HG03108 (cell line): ENCODE data around the gene SEC31B.

Experiments
- ATAC-seq: cut with Tn5 transposase; IDR thresholded peaks from one replicate; pipeline ENCODE4 v1.9.1; 2021; ENCODE audit warnings: moderate library complexity; ENCODE audit not compliant: unreplicated experiment

SEC31B gene

DNA sequence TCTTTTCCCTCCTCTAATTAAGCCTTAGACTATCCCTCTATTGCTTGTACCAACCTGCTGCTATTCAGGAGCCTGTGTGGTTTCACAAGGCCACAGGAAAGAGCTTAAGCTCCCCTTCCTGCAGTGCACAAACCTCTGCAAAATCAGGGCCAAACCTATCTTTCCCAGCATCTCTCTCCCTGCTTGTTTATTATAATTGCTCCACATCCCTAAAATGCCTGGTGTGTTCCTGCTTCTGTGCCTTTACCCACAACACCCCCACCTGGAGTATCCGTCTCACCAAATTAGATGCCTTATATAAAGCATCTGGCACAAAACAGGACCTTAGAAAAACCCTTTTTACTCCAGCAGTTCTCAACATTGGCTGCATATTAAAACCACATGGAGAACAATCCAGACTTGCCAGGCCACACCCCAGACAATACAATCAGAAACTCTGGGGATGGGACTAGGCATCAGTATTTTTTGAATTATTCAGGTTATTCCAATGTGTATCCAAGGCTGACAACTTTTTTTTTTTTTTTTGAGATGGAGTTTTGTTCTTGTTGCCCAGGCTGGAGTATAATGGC lies 16.7 kb downstream of the SEC31B start:
- ATAC-seq: no peak

DNA sequence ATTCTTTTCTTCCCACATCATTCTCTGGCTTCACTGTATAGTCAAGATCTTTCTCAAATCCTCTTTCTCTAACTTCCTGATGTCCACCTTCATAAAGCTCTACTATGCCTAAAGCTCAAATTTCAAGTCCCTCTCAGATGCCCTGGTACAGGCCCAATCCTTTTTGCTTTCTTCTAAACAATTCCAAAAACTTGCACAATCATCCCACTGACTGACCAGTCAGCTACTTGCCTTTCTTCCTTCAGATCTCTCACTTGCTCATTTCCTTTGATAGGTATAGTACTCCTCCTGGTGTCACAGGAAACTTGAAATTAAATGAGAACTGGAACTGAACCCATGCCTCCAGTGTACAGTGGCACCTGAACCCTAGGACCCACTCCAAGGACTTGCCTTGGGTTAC lies 18.2 kb downstream of the SEC31B start:
- ATAC-seq: no peak

DNA sequence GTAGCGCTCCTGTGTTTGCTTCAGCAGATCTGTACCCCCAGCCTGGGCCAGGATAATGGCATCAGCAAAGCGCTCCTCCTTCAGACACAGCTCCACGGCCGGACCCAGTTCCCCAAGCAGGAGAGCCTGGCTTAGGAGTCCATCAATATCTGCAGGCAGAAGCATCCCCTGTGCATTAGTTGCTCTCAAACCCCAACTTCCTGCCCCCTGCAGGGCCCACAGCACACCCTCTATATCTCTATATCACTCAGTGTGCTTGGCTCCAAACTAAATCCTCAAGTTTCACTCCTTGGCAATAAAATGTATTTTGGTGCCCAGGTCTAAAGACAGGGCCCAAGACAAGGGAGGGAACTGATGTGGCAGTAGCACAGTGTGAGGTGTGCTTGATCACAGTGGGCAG lies 21.6 kb downstream of the SEC31B start:
- ATAC-seq: no peak

DNA sequence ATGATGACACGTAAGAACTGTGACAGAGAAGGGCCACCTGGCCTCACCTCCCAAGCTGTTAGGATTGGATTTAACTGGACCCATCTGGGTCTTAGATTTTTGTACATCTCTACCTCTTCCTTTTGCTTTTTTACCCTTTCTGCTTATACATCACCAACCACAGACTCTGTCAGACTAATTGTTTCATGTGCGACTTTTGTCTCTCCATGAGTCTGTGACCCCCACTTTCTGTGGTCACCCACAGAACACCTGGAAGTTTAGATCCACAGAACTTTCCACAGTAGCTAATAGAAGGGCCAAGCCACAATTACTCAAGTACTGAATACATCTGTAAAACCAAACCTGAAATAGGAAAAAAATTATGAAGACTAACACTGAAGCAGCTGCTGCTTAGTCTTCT lies 23.1 kb downstream of the SEC31B start:
- no peak for ATAC-seq

DNA sequence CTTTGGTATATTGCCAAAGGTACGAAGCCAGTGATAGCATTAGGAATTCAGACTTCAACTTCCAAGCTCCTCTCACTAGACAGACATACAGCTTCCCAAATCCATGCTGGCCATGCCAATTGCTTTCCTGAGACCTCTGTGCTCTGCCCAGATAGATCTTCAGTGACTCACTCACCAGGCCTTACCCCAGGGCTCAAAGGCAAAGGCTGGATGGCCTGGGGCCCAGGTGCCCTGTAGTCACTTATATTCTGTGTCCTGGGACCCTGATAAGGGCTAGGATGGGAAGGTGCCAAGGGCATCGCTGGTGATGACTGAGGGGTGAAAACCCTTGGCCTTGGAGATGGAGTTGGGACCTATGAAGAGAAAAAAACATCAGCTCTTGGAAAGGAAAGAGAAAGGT lies 29.1 kb downstream of the SEC31B start:
- ATAC-seq: no peak

DNA sequence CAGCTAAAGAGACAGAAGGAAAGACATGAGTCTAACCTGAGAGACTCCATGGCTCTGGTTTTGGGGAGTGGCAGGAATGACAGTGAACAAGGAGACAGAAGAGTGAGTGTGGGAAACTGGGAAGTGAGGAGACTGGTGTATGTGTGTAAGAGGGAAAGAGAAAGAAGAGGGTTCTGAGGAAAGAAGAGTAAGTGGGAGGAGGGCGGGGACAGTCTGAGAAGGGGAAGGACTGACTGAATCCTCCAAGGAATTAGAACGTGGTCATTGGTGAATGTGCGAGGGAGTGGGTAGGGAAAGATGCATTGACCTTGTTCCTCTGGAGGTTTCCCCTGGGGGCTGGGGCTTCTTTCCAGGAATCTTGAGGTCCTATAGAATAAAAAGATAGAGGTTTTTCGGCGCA lies 30.3 kb downstream of the SEC31B start:
- no peak for ATAC-seq

DNA sequence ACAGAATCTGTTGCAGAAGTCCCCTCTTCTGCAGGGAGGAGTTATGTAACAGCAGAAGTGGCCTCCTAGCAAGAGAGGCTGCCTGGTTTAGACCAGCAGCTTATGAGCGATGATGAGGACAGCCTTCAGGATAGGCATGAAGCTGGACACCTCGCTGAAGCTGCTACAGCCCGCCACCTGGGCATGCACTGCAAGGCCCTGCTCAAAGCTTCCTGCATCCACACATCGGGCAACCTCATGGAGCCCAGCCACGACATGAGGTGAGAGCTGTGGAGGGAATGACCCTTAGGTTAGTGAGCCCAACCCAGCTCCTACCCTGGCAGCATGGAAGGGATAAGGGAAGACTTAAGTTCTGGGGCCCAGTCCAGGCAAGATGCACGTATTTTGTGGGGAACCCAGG lies 32.1 kb downstream of the SEC31B start:
- no peak for ATAC-seq

DNA sequence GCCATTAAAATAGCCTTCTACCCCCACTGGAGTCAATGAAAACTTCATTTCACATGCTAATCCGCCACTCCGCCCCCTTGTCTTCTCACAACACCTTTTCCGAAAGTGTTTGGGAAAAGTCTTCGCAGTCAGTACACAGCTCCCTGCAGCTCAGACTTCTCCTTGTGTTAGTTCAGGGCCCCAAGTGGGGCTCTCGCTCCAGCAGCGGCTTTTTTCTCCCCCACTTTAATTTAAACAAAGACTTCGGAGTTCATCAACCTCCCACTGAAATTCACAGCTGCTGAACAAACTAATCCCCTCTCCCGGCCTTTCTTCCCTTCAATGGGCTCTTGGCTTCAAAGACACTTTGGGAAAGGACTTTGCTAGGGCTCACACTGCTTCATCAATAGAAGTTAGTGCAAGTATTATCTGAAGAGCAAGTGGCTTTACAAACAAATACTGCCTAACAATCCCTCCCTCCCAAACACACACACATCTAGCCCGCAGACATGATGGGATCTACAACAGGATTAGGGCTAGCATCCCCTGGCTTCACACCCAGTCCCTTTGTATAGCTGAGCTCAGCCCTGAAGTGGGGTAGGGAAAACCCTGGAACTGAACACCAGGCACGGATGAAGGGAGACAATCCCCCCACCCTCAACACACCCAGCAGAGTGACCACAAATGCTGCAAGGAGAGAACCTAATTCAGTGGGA lies 33.7 kb downstream of the SEC31B start:
- no peak for ATAC-seq

DNA sequence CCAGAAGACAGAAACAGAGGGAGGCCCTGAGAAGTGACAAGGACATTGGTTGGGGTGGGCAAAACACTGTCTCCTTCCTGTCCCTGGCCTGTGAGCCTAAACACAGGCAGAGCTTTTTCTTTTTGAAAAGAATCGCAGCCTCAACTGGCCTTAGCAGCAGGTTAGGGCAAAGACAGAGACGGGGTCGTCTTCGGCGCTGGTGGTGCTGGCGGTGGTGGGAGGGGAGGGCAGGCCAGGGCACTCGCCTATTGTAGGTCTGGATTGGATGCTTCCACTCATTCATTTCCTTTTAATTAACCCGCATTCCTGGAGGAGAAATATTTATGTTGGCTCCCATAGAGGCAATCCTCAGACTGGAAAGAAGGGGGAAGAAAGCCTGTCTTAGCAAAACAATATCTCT lies 34.3 kb downstream of the SEC31B start:
- no peak for ATAC-seq

DNA sequence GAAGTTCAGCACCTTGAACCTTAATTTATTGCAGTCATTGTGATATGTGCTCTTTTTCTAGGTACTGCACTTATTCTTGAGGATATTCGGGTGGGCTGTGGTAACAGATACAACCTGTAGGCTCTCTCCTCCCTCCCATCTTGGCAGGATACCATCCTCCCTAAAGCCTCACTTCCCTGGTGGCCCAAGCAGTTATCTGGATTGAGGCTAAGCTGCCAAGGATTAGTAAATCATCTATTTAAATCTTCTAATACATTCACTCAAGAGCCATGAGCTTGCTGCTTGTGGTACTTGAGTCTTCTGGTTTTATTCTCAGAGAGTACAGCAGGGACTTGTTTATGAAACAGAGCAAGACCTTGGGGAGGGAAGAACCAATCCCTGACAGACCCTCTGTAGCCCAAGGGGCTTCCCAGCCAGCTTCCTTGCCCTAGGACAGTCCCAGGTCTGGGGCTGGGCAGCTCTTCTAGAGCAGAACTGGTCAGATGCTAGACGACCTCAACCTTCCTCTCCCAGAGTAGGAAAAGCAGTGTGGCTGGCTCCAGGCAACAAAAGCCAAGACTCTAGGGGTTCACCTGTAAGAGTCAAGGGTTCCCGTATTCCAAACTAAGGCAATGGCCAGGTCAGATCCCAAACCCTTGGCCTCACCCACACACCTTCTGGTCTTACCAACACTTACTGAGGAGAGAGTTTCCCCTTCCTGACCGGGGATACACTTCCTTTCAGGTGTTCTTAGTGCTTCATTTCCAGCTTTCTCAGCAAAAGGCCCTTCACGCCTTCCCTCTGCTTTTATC lies 35.6 kb downstream of the SEC31B start:
- no peak for ATAC-seq

DNA sequence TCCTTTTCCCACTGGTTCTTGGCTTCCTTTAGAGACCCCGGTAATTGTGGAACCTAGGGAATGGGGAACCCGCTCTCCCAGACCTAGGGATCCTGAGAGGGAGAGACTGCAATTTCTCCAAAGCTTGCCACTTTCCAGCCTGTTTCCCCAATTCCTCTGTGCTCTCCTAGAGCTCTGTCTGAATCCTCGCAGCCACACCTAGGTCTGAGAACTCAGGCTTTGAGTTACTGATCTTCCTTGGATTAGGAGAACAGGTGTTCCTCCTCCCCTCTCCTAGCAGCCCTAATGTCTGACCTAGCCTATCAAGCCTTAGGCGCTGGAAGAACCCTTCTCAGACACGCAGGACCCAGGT lies 36.9 kb downstream of the SEC31B start:
- no peak for ATAC-seq

DNA sequence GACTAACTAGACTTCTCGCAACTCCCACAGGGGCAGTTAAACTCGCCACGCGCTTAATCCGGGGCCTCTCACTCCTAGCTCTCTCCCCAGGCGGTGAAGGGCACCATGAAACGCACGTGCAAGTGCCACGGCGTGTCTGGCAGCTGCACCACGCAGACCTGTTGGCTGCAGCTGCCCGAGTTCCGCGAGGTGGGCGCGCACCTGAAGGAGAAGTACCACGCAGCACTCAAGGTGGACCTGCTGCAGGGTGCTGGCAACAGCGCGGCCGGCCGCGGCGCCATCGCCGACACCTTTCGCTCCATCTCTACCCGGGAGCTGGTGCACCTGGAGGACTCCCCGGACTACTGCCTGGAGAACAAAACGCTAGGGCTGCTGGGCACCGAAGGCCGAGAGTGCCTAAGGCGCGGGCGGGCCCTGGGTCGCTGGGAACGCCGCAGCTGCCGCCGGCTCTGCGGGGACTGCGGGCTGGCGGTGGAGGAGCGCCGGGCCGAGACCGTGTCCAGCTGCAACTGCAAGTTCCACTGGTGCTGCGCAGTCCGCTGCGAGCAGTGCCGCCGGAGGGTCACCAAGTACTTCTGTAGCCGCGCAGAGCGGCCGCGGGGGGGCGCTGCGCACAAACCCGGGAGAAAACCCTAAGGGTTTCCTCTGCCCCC lies 37.4 kb downstream of the SEC31B start:
- ATAC-seq: no peak

DNA sequence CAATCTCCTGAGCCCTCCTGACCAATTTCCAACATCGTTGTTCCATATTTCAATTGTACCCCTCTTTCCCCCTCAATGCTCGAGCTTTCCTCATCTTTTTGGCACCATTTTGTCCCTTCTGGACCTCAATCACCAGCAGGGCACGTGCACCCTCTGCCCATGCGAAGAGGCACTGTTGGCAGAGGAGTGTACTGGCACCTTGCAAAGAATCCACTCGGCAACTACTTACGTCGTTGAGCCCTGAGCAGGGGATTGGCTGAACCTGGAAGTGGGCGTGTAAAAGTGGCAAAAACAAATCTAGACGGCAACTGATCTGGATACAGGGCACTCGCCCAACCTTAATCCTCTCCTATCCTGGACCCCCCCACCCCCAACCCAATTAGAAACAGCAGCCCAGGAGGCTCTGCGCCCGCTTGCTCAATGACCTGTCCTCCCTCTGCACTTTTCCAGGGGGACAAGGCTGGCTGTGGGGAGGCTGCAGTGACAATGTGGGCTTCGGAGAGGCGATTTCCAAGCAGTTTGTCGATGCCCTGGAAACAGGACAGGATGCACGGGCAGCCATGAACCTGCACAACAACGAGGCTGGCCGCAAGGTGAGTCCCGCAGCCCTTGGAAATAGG lies 38.1 kb downstream of the SEC31B start:
- ATAC-seq: peak; percentile 97

DNA sequence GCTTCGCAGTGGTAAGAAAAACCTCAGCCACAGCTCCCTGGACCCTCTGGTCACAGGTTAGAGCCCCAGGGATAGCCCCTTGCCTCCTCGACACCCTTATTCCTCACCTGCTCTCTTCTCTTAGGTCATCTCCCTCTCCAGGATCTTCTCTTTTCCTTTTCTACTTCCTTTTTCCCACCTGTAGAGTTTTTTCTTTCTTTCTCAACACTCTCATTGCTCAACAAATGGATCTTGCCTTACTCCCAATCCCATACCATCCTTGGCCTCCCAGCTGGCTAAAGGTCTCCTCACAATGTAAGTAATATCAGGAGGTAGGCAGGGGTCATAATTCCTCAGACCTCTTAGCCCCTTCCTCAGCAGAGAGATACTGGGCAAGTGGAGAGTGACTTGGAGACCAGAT lies 39.7 kb downstream of the SEC31B start:
- ATAC-seq: no peak

DNA sequence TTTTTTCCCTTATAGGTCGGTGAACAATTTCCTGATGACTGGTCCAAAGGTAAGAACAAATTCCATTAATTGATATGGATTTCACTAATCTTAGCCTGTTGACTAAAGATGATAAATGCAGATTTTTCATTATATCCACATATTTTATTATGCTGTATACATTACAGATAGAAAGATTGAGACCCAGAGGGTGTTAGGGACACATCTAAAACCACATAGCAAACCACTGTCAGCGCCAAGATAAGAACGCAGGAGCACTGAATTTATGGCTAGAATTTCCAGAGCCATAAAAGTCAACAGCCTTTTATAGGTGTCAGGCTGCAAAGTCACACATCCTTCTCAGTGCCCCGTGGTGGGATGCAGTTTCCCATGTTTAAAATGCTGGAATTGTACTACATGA lies 40.6 kb downstream of the SEC31B start:
- no peak for ATAC-seq

DNA sequence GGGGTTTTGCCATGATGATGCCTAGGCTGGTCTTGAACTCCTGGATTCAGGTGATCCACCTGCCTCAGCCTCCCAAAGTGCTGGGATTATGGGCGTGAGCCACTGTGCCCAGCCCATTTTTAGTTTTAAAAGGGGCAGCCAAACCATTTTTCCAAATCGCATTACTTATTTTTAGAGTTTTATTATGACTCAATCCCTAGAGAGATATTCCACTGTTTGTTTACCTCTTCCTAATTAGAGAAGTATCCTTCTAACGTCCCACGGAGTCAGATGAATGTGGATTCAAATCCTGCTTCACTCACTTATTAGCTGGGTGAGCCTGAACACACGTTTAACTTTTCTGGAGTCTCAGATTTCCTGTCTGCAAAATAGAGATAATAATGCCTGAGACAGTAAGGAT lies 41.7 kb downstream of the SEC31B start:
- ATAC-seq: no peak

DNA sequence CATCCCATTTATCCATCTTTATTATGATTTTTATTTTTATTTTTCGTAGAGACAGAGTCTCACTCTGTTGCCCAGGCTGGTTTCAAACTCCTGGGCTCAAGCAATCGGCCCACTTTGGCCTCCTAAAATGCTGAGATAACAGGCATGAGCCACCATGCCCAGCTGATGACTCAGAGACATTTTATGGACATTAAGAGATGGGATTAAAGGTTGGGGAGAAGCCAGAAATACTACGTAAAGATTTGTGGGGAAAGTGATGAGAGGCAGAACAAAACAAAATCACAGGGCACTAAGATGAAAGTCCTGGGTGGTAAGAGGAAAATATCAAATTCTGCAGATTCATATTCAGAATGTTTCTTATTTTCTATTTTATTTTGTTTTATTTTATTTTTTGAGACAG lies 49.3 kb downstream of the SEC31B start:
- ATAC-seq: no peak

DNA sequence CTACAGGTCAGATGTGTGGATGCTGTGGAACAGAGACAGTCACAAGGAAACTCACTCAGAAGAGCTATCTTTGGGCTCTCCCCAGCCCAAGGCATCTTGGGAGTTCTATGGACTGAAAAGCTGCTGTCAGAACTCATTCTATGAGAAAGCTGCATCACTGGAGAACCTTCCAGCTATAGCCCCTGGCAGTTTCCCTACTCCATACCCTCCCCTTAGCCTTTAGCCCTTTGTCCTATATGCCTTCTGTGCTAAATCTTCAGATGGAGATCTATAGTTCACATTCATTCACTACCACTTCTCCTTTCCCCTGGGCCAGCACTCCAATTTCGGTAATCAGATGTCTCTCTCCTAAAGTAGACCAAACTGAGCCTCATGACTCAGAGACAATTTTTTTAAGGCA lies 49.9 kb downstream of the SEC31B start:
- no peak for ATAC-seq

DNA sequence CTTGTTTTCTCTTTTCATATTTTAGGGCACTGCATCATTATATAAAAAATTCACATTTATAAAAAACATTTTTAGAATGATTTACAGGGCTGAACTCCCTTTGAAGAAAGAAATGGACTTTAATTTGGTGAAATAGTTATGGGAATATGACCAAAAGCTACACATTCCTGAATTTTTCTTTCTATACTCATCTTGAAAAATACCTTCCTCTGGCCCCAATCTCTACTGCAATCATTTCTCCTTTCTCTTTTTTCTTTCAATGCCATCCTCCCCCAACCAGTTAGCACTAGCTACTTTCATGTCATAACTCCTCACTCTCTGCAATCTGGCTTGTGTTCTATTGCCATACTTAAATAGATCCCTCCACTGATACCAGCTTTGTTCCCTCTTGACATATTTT lies 50.7 kb downstream of the SEC31B start:
- no peak for ATAC-seq

DNA sequence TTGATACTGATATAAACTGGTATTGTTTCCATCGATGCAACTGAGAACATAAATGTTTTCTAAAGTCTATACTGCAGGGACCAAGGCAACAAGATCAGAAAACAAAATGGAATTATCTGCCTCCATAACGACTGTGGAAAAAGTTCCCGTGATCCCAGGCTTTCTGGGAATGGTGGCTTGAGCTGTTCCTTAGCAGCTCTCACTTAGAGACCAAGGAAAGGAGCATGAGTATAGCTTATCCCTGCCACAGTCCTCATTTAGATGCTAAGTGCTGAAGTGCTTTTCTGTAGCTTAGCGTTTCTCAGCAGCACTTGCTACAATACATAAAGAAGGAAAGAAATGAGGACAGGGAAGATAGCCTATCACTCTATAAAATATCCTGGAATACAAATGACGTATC lies 51.3 kb downstream of the SEC31B start:
- ATAC-seq: no peak

DNA sequence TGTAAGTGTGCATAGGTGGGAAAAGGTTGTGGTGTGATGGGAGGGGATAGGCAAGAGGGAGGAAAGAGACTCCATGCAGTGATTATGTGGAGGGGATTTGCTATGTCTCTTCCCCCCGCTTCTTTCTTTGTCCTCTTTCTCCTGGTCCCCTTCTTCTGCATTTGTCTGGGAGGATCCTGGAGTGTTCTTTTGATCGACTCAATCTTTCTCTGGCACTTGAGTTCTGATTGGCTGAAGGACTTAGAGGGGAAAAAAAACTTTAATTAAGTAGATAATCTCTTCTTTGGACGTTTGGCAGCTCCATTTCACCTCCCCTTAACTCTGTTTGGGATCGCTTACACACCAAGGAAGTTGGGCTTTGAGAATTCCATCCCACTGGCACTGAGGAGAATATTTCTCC lies 57.0 kb downstream of the SEC31B start, which contains the start of gene WNT8B:
Gene WNT8B, plus strand, starts transcription at position 301 of the 400 bp plus-strand sequence. CDS start 160 bp downstream, outside the sequence.
- no peak for ATAC-seq
